B cell (primary cell): ENCODE data around the gene ZFR. TPM values are rescaled to one million over a fixed set of nuclear protein-coding genes. Genes with fewer than 3 reads are reported as not detected.

Experiments used
- ATAC-seq: fragments of 200-7000 bp; cut with Tn5 transposase; one replicate; pipeline ENCODE4 v1.10.0; 2021; ENCODE audit warnings: low read depth, mild to moderate bottlenecking, moderate number of reproducible peaks, moderate library complexity
- CTCF ChIA-PET: fragments of 350-600 bp; sonication (Branson Sonifier 250); formaldehyde crosslinking; loops from one replicate; lab custom pipeline; 2021; ENCODE audit warnings: antibody characterized with exemption, inconsistent platforms; lab: Charles Lee
- POLR2A ChIA-PET: fragments of 350-600 bp; sonication (Branson Sonifier 250); formaldehyde crosslinking; loops from one replicate; lab custom pipeline; 2021; ENCODE audit warnings: antibody characterized with exemption; lab: Charles Lee
- DNase-seq: peaks from one replicate; pipeline ENCODE4 v3.0.0; 2013
- H2AFZ ChIP-seq: 2 replicates; pipeline ENCODE4 v1.6.1; 2012; ENCODE audit warnings: mild to moderate bottlenecking, low read depth, low read length; ENCODE audit not compliant: insufficient read depth, poor library complexity, severe bottlenecking
- H3K27ac ChIP-seq, 2 donors: 1 replicate in 1 of 2; 2 replicates in 1 of 2; pipeline ENCODE4 v1.5.1; 2012 to 2013; ENCODE audit warnings: low read length in 2 of 2, mild to moderate bottlenecking in 2 of 2, moderate library complexity in 1 of 2
- H3K27me3 ChIP-seq, 4 experiments: fragments of 200-600 bp in 1 of 4; sonication (generic) in 1 of 4; replicated peaks in 1 of 4; 1 replicate in 2 of 4; 2 replicates in 2 of 4; pipeline versions ENCODE4 v1.6.1 to v1.7.0; 2013 to 2016; ENCODE audit warnings: low read length in 3 of 4, mild to moderate bottlenecking in 2 of 4, mixed read lengths in 1 of 4, moderate library complexity in 1 of 4; ENCODE audit not compliant: insufficient read depth in 4 of 4, control insufficient read depth in 3 of 4; ENCODE audit errors: control extremely low read depth in 1 of 4
- H3K36me3 ChIP-seq, 2 experiments: replicated peaks in 1 of 2; 1 replicate in 1 of 2; 2 replicates in 1 of 2; pipeline versions ENCODE4 v1.6.1 to v1.7.1; 2013; ENCODE audit warnings: low read length in 1 of 2; ENCODE audit not compliant: insufficient read depth in 2 of 2, control insufficient read depth in 1 of 2; ENCODE audit errors: control extremely low read depth in 1 of 2, extremely low read depth in 1 of 2
- H3K4me1 ChIP-seq, 2 donors: fragments of 200-600 bp in 1 of 2; sonication (generic) in 1 of 2; 1 replicate in 1 of 2; 2 replicates in 1 of 2; pipeline versions ENCODE4 v1.5.1 to v1.6.1; 2013 to 2017; ENCODE audit warnings: low read length in 2 of 2; ENCODE audit not compliant: control insufficient read depth in 2 of 2, insufficient read depth in 2 of 2
- H3K4me2 ChIP-seq: replicated peaks from 2 replicates; pipeline ENCODE3; 2012; ENCODE audit warnings: mild to moderate bottlenecking, low read depth, low read length; ENCODE audit not compliant: poor library complexity, severe bottlenecking
- H3K4me3 ChIP-seq, 5 experiments: fragments of 200-600 bp in 1 of 5; sonication (generic) in 1 of 5; 1 replicate in 3 of 5; 2 replicates in 2 of 5; pipeline versions ENCODE4 v1.5.1 to v1.7.0; 2011 to 2016; ENCODE audit warnings: low read length in 4 of 5, mild to moderate bottlenecking in 4 of 5, low read depth in 2 of 5, control low read depth in 1 of 5, moderate library complexity in 1 of 5; ENCODE audit not compliant: insufficient read depth in 1 of 5; ENCODE audit errors: control extremely low read depth in 1 of 5, extremely low read depth in 1 of 5
- H3K79me2 ChIP-seq: fragments of 200-600 bp; sonication (generic); one replicate; pipeline ENCODE4 v1.6.0; 2016; ENCODE audit warnings: low read length; ENCODE audit not compliant: control insufficient read depth, insufficient read depth
- H3K9ac ChIP-seq: fragments of 200-600 bp; sonication (generic); 2 replicates; pipeline ENCODE4 v1.6.1; 2017; ENCODE audit warnings: mild to moderate bottlenecking, low read length, moderate library complexity
- H3K9me3 ChIP-seq, 3 donors: one replicate each; pipeline versions ENCODE4 v1.6.1 to v1.7.1; 2013; ENCODE audit warnings: low read length in 2 of 3; ENCODE audit not compliant: control insufficient read depth in 2 of 3, insufficient read depth in 1 of 3; ENCODE audit errors: control extremely low read depth in 1 of 3
- H4K20me1 ChIP-seq: 2 replicates; pipeline ENCODE4 v1.6.0; 2012; ENCODE audit warnings: mild to moderate bottlenecking, low read length; ENCODE audit not compliant: insufficient read depth, control insufficient read depth, poor library complexity, severe bottlenecking
- H3K27ac Mint-ChIP-seq: one replicate; pipeline ENCODE4 v1.8.0; 2021; ENCODE audit warnings: mixed read lengths
- H3K27me3 Mint-ChIP-seq: one replicate; pipeline ENCODE4 v1.8.0; 2021; ENCODE audit warnings: mixed read lengths
- H3K4me1 Mint-ChIP-seq: one replicate; pipeline ENCODE4 v1.8.0; 2021; ENCODE audit warnings: mixed read lengths
- H3K4me3 Mint-ChIP-seq: one replicate; pipeline ENCODE4 v1.8.0; 2021; ENCODE audit warnings: mixed read lengths
- H3K9me3 Mint-ChIP-seq: one replicate; pipeline ENCODE4 v1.8.0; 2022; ENCODE audit warnings: mixed read lengths; ENCODE audit not compliant: insufficient read depth
- EZH2 ChIP-seq: IDR thresholded peaks from 2 replicates; pipeline ENCODE4 v1.6.1; 2012; ENCODE audit warnings: borderline replicate concordance, low read depth, mild to moderate bottlenecking, moderate library complexity, low read length; ENCODE audit not compliant: insufficient read depth, poor library complexity, severe bottlenecking
- WGBS: methylation state at CpG from one replicate; pipeline ENCODE4 v1.1.5; 2013; ENCODE audit warnings: missing lambda C conversion rate; ENCODE audit not compliant: insufficient coverage; 5-methylcytosine and 5-hydroxymethylcytosine counted together
- intact Hi-C: fragments of 100-400 bp; cut with micrococcal nuclease; formaldehyde crosslinking; loops from one replicate; pipeline ENCODE4 v1.10.0; 2022
- polyA plus RNA-seq: library from polyadenylated mRNA; depleted of rRNA; stranded (reverse); fragments of >200 nt; gene quantifications from 2 replicates; pipeline ENCODE4 v1.2.3, GENCODE V29; 2012
- total RNA-seq, 2 donors: library from RNA; stranded (reverse); fragments of 120-200 nt in 1 of 2; gene quantifications; 1 replicate in 1 of 2; 2 replicates in 1 of 2; pipeline versions ENCODE4 v1.2.3 to v1.2.4, GENCODE V29; 2013 to 2022
- TF ChIP-seq, protein P1 (sequence below): fragments of 200-600 bp; IDR thresholded peaks from one replicate; pipeline ENCODE4 v1.8.0; 2022; ENCODE audit warnings: antibody characterized with exemption, mild to moderate bottlenecking

The ZFR gene
- total and polyA plus RNA-seq, 2 donors (not counting 1 experiment from before 2014, with no cell fraction given): 31.4 to 69.0 TPM

DNA sequence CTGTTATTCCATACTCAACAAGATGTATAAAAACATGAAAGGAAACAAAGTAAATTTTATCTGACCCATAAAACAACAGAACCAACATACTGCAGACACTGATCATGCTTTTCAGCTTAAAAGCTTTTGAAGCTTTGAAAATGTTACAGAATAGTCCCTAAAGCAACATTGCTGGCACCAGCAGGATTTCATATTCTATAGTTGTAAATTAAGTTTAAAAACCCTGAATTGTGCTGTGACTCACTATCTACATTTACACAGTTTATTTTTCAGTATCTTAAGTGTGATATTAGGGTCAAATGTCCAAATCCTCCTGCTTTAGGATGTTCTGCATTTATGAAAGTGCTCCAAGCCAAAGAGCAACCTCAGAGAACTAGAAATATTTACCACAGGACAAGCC, 59.9 kb downstream of the ZFR start:
- H4K20me1 ChIP-seq: peaks cover 8% of the 10 kb centered on the region
- DNase-seq: no peak
- no peak for TF ChIP-seq EZH2
- TF ChIP-seq, protein P1, sequence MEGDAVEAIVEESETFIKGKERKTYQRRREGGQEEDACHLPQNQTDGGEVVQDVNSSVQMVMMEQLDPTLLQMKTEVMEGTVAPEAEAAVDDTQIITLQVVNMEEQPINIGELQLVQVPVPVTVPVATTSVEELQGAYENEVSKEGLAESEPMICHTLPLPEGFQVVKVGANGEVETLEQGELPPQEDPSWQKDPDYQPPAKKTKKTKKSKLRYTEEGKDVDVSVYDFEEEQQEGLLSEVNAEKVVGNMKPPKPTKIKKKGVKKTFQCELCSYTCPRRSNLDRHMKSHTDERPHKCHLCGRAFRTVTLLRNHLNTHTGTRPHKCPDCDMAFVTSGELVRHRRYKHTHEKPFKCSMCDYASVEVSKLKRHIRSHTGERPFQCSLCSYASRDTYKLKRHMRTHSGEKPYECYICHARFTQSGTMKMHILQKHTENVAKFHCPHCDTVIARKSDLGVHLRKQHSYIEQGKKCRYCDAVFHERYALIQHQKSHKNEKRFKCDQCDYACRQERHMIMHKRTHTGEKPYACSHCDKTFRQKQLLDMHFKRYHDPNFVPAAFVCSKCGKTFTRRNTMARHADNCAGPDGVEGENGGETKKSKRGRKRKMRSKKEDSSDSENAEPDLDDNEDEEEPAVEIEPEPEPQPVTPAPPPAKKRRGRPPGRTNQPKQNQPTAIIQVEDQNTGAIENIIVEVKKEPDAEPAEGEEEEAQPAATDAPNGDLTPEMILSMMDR: no peak
- Mint-ChIP-seq H3K4me3 (no peak overlapping the region), H3K9me3 (no peaks in the 10 kb centered on the region), H3K27me3 (no peaks in the 10 kb centered on the region), H3K27ac (no peak overlapping the region), H3K4me1 (no peaks in the 10 kb centered on the region)
- H3K27me3 ChIP-seq: no peaks in the 10 kb centered on the region
- ChIA-PET POLR2A (no interaction called here), CTCF (no interaction called here)
- no peak overlapping the region for H2AFZ ChIP-seq
- H3K4me1 ChIP-seq: no peaks in the 10 kb centered on the region
- no peak overlapping the region for H3K4me3 ChIP-seq
- intact Hi-C loops: no loop called here
- H3K9me3 ChIP-seq: no peaks in the 10 kb centered on the region
- H3K36me3 ChIP-seq: peaks cover 22 to 81% of the 10 kb centered on the region in 2 experiments
- H3K9ac ChIP-seq: no peak overlapping the region
- H3K27ac ChIP-seq: no peak overlapping the region
- no peak for ATAC-seq
- H3K79me2 ChIP-seq: no peaks in the 10 kb centered on the region
- H3K4me2 ChIP-seq: no peak overlapping the region

DNA sequence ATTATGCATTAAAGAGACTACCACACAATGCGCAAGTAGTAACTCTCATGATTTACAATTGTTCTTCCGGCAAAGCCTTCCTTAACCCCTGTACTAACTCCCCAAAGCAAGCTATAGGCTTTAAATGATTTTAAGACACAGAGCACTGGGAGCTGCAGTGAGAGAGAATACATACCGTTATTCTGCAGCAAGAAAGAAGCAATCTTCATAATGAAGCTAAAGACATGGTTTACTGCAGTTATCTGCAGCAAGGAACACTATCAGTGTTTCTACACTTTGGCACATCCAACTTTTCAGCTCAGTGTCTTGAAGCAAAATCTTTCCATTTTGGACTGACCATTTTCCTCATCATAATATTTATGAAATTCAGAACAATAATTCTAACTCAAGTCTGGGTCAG, 61.0 kb downstream of the ZFR start:
- 100% methylated on average over 3 of the region's 3 CpGs for WGBS
- ATAC-seq (no peak), DNase-seq (no peak)
- Histone ChIP-seq H3K4me3 (no peak overlapping the region), H4K20me1 (peaks cover 8% of the 10 kb centered on the region), H3K4me1 (no peaks in the 10 kb centered on the region), H3K4me2 (no peak overlapping the region), H2AFZ (no peak overlapping the region), H3K9me3 (no peaks in the 10 kb centered on the region), H3K27me3 (no peaks in the 10 kb centered on the region), H3K79me2 (no peaks in the 10 kb centered on the region), H3K27ac (no peak overlapping the region), H3K9ac (no peak overlapping the region), H3K36me3 (peaks cover 14 to 80% of the 10 kb centered on the region in 2 experiments)
- no peak overlapping the region for H3K4me3 Mint-ChIP-seq
- no peak overlapping the region for H3K27ac Mint-ChIP-seq
- H3K4me1 Mint-ChIP-seq: no peaks in the 10 kb centered on the region
- TF ChIP-seq, protein P1: no peak
- no peak for TF ChIP-seq EZH2
- intact Hi-C loops: no loop called here
- ChIA-PET POLR2A (no interaction called here), CTCF (interaction anchor here (0.8 kb wide), 1 partner anchor 151 kb away, joined by 3 read pairs; no protein-coding TSS in a partner anchor)
- H3K9me3 Mint-ChIP-seq: no peaks in the 10 kb centered on the region
- no peaks in the 10 kb centered on the region for H3K27me3 Mint-ChIP-seq
